ENCODE data around the gene CAB39L. TPM values are rescaled to one million over a fixed set of nuclear protein-coding genes. Genes with fewer than 3 reads are reported as not detected.

CAB39L gene
- total RNA-seq, 1 donor from 2014 or later: 9.8 TPM

- DNase-seq (ENCODE audit: low spot score): no peak
- intact Hi-C loops (cut with DNase I): no loop called here
These were observed 117.5 kb downstream of the CAB39L start for GRCh38 chr13:49326222-49326917.

DNA sequence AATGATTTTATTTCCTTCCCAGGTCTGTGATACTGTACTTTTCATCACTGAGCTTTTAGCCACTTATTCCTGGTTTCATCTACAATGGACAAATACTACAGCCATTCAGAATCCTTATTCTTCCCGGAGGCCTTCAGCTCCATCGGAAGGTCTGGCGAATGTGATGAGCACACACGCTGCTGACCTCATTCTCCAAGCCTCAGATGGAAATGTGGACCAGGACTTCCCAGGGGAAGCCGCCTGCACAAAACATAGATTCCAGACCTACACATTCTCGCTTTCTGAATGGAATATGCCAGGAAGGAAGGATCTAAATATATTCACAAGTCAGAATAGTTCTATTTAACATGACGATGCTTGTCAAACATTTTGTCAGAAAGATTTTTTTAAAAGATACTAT, 120.5 kb downstream of the CAB39L start:
- intact Hi-C loops (cut with DNase I): no loop called here

DNA sequence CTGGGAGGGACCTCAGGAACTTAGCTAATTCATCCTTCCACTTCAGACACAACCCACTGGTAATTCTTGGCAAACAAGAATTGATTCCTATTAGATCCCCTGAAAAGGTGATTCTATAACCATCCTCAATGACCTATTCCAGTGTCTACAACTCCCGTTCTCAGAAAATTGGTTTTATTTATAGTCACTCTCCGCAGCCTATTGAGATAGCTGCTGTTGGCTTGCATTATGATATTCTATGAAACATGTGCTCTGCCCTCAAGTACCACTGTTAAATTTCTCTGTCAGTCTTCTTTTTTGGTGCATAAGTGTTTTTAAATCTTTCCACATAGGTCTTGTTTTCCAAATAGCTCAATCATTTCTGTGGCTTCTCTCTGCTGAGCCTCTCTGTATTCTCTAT, 121.2 kb downstream of the CAB39L start:
- DNase-seq (ENCODE audit: low spot score): no peak
- intact Hi-C loops (cut with DNase I): no loop called here

More for the DNA sequence above, 120.5 kb downstream of the CAB39L start:
- no peak for DNase-seq (ENCODE audit: low spot score)

- intact Hi-C loops (cut with DNase I): no loop called here
These were observed 122.9 kb downstream of the CAB39L start for GRCh38 chr13:49320975-49321374.

DNA sequence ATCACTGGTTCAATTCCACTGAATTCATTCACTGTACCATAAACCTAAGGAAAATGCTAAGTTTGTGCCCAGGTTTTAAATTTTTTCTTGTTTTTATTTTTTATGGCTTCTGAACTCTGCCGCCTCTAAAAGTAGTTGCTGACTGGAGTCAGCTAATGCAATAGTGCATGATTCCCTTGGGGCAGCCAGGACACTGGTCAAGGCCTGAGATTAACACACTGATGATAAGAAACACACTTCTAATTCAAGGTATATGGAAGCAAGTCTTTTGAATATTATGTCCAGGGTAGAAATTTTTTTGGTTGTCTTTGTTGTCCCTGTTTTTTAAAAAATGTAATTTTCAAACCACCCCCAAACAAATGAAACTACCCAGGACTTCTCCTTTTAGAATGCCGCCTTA, 123.9 kb downstream of the CAB39L start:
- intact Hi-C loops (cut with DNase I): no loop called here
- DNase-seq (ENCODE audit: low spot score): no peak

More at GRCh38 chr13:49320975-49321374, 122.9 kb downstream of the CAB39L start:
- DNase-seq (ENCODE audit: low spot score): no peak

DNA sequence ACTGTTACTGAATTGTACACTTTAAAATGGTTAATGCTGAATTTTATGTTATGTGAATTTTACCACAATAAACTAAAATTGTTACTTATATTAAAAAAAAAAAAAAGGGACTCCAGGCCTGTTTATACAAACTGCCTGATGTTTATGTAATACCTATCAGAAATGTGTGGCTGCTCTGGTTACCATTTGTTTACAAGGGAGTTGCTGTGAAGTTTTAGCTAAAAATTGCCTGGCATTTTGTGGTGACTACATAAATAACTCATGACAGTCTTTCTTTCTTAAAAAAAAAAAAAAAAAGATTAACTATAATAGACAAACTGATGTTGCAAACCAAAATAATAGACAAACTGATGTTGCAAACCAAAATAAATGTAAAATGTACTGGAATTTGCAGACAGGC, 124.3 kb downstream of the CAB39L start:
- no peak for DNase-seq (ENCODE audit: low spot score)
- intact Hi-C loops (cut with DNase I): no loop called here

GRCh38 chr13:49315756-49316482, 127.9 kb downstream of the CAB39L start:
- DNase-seq (ENCODE audit: low spot score): no peak
- intact Hi-C loops (cut with DNase I): no loop called here

DNA sequence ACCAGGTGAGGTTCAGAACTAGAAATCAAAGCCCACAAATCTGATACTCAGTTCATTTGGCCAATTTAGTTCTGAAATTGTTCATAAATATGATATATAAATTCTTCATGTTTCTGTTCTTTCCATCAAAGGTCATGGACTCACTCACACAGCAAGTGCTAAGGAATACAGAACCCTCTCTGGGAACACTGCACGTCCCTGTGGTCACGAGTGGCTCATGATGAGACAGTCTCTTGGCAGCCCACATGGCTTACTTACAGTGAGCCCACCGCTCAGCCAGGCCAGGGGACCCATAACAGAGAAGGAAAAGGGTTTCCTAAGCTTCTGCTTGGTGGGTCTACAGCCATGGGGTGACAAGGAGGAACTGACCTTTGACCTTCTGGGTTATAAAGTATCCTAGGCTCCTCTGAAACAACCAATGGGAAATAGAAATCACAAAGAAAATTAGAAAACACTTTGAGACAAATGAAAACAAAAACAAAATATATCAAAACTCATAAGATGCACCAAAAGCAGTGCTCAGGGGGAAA, 128.8 kb downstream of the CAB39L start:
- intact Hi-C loops (cut with DNase I): no loop called here

GRCh38 chr13:49314344-49314882, 129.5 kb downstream of the CAB39L start:
- no peak for DNase-seq (ENCODE audit: low spot score)
- intact Hi-C loops (cut with DNase I): no loop called here

More for the DNA sequence above, 128.8 kb downstream of the CAB39L start:
- DNase-seq (ENCODE audit: low spot score): no peak

DNA sequence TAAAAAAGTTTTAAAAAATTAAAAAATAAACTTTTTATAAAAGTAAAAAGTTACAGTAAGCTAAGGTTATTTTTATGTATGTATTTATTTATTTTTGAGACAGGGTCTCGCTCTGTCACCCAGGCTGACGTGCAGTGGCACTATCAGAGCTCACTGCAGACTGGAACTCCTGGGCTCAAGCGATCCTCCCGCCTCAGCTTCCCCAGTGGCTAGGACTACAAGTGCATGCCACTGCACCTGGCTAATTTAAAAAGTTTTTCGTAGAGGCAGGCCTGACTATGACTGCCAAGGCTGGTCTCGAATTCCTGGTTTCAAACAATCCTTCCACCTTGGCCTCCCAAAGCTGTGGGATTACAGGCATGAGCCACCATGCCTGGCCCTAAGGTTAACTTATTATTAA, 132.0 kb downstream of the CAB39L start:
- no peak for DNase-seq (ENCODE audit: low spot score)
- intact Hi-C loops (cut with DNase I): no loop called here

GRCh38 chr13:49310251-49310650, 133.6 kb downstream of the CAB39L start:
- DNase-seq (ENCODE audit: low spot score): no peak
- intact Hi-C loops (cut with DNase I): no loop called here

GRCh38 chr13:49308921-49309408, 134.9 kb downstream of the CAB39L start:
- intact Hi-C loops (cut with DNase I): no loop called here
- no peak for DNase-seq (ENCODE audit: low spot score)

- intact Hi-C loops (cut with DNase I): no loop called here
- DNase-seq (ENCODE audit: low spot score): no peak
These were observed 135.6 kb downstream of the CAB39L start for GRCh38 chr13:49308097-49308875.

DNA sequence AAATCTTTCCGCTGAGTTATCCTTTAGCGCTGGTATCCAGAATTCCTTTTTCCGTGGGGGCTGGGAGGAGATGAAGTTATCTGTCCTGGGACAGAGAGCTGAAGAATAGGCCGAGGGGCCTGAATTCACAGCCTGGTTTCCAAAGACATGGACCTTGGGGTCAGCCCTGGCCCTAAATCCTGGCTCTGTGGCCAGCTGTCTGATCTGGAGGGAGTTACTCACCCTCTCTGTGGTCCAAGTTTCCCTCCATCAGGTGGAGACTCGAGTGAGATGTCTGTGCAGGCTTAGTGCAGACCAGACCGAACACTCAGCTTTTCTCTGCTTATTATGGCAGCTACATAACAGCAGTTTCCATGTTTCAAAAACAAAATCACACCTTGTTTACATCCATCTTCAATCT, 136.5 kb downstream of the CAB39L start:
- intact Hi-C loops (cut with DNase I): no loop called here
- no peak for DNase-seq (ENCODE audit: low spot score)

- intact Hi-C loops (cut with DNase I): no loop called here
- DNase-seq (ENCODE audit: low spot score): no peak
These were observed 138.0 kb downstream of the CAB39L start for GRCh38 chr13:49305792-49306425.

DNA sequence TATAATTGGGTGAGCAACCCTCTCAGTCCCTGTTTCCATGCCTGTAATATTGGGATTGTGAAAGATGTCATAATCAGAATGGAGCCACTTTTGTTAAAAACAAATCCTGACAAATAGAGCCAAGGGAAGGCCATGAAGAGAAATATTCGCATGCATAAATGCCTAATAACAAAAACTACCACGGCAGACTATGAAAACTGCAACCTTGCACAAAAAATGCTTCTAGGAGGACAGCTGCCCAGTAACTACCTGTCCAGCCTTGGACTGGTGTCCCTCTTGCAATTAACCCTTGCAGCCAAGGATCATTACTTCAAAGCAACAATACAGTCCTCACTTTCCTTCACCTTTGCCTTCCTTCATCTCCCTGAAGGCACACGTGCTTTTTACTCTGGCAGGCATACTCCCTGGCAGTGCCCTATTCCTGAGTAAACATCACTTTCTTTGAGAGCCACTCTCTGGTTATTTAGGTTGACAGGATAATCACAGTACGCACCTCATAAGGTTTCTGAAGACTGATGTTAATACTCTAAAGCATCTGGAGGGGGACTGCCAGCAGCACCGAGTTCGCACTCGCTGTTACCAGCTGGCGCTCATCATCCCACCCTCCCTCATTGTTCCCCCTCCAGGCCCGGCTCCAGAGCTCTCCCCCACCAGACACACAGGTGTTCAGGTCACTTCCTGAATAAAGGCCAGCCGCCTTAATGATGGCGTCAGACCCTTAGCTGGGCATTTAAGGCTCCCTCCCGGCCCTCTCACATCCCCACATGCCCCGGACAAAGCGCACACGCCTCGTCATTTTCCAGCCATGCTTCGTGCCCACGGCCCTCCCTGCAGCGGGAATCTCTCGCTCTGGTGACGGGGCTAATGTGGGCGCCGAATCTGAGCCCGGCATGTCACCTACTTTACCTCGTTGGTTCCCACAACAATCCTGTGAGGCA, 138.8 kb downstream of the CAB39L start:
- no peak for DNase-seq (ENCODE audit: low spot score)
- intact Hi-C loops (cut with DNase I): loop anchor here (5.0 kb wide), 1 partner anchor 92 kb away; no protein-coding TSS in a partner anchor

- no peak for DNase-seq (ENCODE audit: low spot score)
- intact Hi-C loops (cut with DNase I): loop anchor here (5.0 kb wide), 1 partner anchor 93 kb away; no protein-coding TSS in a partner anchor
These were observed 139.5 kb downstream of the CAB39L start for GRCh38 chr13:49304356-49304755.

Data from cardiac septum (tissue), 1 donor.